Fibroblast of lung (primary cell): ENCODE results near the gene PRRC2A. TPM values are rescaled to one million over a fixed set of nuclear protein-coding genes. Genes with fewer than 3 reads are reported as not detected.

Experiments
- DNase-seq, 2 donors: peaks; one replicate each; pipeline versions ENCODE4 v3.0.0 to v3.0.0-alpha.2; 2010; ENCODE audit warnings: low read depth in 2 of 2
- H2AFZ ChIP-seq: 2 replicates; pipeline ENCODE4 v1.5.1; 2012; ENCODE audit warnings: low read length, control low read depth, inconsistent platforms
- H3K27ac ChIP-seq: 2 replicates; pipeline ENCODE4 v1.5.1; 2011; ENCODE audit warnings: low read length, control low read depth; ENCODE audit not compliant: insufficient read depth
- H3K27me3 ChIP-seq: 2 replicates; pipeline ENCODE4 v1.5.1; 2011; ENCODE audit warnings: mild to moderate bottlenecking, low read length; ENCODE audit not compliant: control insufficient read depth, insufficient read depth
- H3K36me3 ChIP-seq: 2 replicates; pipeline ENCODE4 v1.5.1; 2011; ENCODE audit warnings: low read length; ENCODE audit not compliant: control insufficient read depth, insufficient read depth
- H3K4me1 ChIP-seq: 2 replicates; pipeline ENCODE4 v1.5.1; 2011; ENCODE audit warnings: low read length; ENCODE audit not compliant: control insufficient read depth, insufficient read depth; ENCODE audit errors: extremely low read depth
- H3K4me2 ChIP-seq: 2 replicates; pipeline ENCODE4 v1.5.1; 2011; ENCODE audit warnings: low read length, control low read depth; ENCODE audit not compliant: insufficient read depth; ENCODE audit errors: extremely low read depth
- H3K4me3 ChIP-seq, 4 experiments: fragments of 200-600 bp in 1 of 4; sonication (generic) in 1 of 4; replicated peaks in 1 of 4; 2 replicates each; pipeline ENCODE4 v1.5.1; 2011 to 2016; ENCODE audit warnings: low read length in 4 of 4, low read depth in 3 of 4, mild to moderate bottlenecking in 3 of 4, control low read depth in 2 of 4, inconsistent platforms in 1 of 4, mixed read lengths in 1 of 4; ENCODE audit not compliant: insufficient read depth in 1 of 4; ENCODE audit errors: control extremely low read depth in 1 of 4
- H3K79me2 ChIP-seq: 2 replicates; pipeline ENCODE4 v1.5.1; 2012; ENCODE audit warnings: mild to moderate bottlenecking, low read length, inconsistent platforms; ENCODE audit not compliant: control insufficient read depth, insufficient read depth
- H3K9ac ChIP-seq: 2 replicates; pipeline ENCODE4 v1.5.1; 2011; ENCODE audit warnings: mild to moderate bottlenecking, low read length, control low read depth; ENCODE audit not compliant: insufficient read depth
- H3K9me3 ChIP-seq: 2 replicates; pipeline ENCODE4 v1.5.1; 2012; ENCODE audit warnings: low read depth, low read length; ENCODE audit not compliant: control insufficient read depth, insufficient read depth
- H4K20me1 ChIP-seq: 2 replicates; pipeline ENCODE4 v1.5.1; 2011; ENCODE audit warnings: low read length; ENCODE audit not compliant: control insufficient read depth, insufficient read depth; ENCODE audit errors: extremely low read depth
- CTCF ChIP-seq, 2 donors: IDR thresholded peaks in 1 of 2; conservative IDR thresholded peaks in 1 of 2; 1 replicate in 1 of 2; 2 replicates in 1 of 2; pipeline ENCODE4 v1.5.1; 2011 to 2012; ENCODE audit warnings: low read length in 2 of 2, control low read depth in 1 of 2, inconsistent platforms in 1 of 2, low read depth in 1 of 2, mild to moderate bottlenecking in 1 of 2
- EZH2 ChIP-seq: IDR thresholded peaks from 2 replicates; pipeline ENCODE4 v1.5.1; 2012; ENCODE audit warnings: low read length, control low read depth, mild to moderate bottlenecking; ENCODE audit errors: missing control alignments
- polyA plus RNA-seq, 2 donors: library from polyadenylated mRNA; depleted of rRNA in 1 of 2; stranded (reverse) in 1 of 2; unstranded in 1 of 2; fragments of >200 nt; gene quantifications; 2 replicates each; pipeline ENCODE4 v1.2.1, GENCODE V29; 2011 to 2012; ENCODE audit warnings: missing spikeins in 1 of 2
- total RNA-seq: library from RNA; depleted of rRNA; stranded (reverse); fragments of >200 nt; gene quantifications from 2 replicates; pipeline ENCODE4 v1.2.1, GENCODE V29; 2014

PRRC2A gene
- total and polyA plus RNA-seq, 2 donors (not counting 1 experiment from before 2014, with no cell fraction given): 26.9 to 46.6 TPM

- Histone ChIP-seq H3K9ac (no peak overlapping the region), H3K27me3 (no peaks in the 10 kb centered on the region), H4K20me1 (no peaks in the 10 kb centered on the region), H3K4me3 (no peak overlapping the region), H3K4me2 (no peak overlapping the region), H3K36me3 (peaks cover 34% of the 10 kb centered on the region), H2AFZ (no peak overlapping the region), H3K27ac (no peak overlapping the region), H3K4me1 (peaks cover 2% of the 10 kb centered on the region), H3K79me2 (peaks cover 60% of the 10 kb centered on the region), H3K9me3 (no peaks in the 10 kb centered on the region)
- no peak for DNase-seq
- no peak for TF ChIP-seq CTCF (conservative IDR thresholded peaks at IDR 0.05 in 1 of 2, IDR thresholded peaks at IDR 0.05 in 1 of 2; ENCODE audit: low read depth in 1 of 2, low read length in 2 of 2)
These were observed 3.6 kb downstream of the PRRC2A start for GRCh38 chr6:31624070-31624469.

- Histone ChIP-seq H3K4me2 (no peak overlapping the region), H3K4me1 (peaks cover 2% of the 10 kb centered on the region), H3K36me3 (peaks cover 58% of the 10 kb centered on the region), H3K4me3 (no peak overlapping the region), H2AFZ (no peak overlapping the region), H3K9ac (no peak overlapping the region), H3K27me3 (no peaks in the 10 kb centered on the region), H3K9me3 (no peaks in the 10 kb centered on the region), H3K79me2 (peaks cover 53% of the 10 kb centered on the region), H3K27ac (no peak overlapping the region), H4K20me1 (no peaks in the 10 kb centered on the region)
- no peak for TF ChIP-seq CTCF (conservative IDR thresholded peaks at IDR 0.05 in 1 of 2, IDR thresholded peaks at IDR 0.05 in 1 of 2; ENCODE audit: low read depth in 1 of 2, low read length in 2 of 2)
- no peak for TF ChIP-seq EZH2
- DNase-seq: no peak
These were observed 6.4 kb downstream of the PRRC2A start for GRCh38 chr6:31626952-31627351.

GRCh38 chr6:31627690-31628287, 7.3 kb downstream of the PRRC2A start:
- no peak for DNase-seq
- Histone ChIP-seq H3K27ac (no peak overlapping the region), H3K79me2 (peaks cover 47% of the 10 kb centered on the region), H3K4me3 (no peak overlapping the region), H3K9ac (no peak overlapping the region), H2AFZ (no peak overlapping the region), H3K36me3 (peaks cover 63% of the 10 kb centered on the region), H3K4me2 (no peak overlapping the region), H3K9me3 (no peaks in the 10 kb centered on the region), H3K4me1 (no peaks in the 10 kb centered on the region), H3K27me3 (no peaks in the 10 kb centered on the region), H4K20me1 (no peaks in the 10 kb centered on the region)
- no peak for TF ChIP-seq EZH2
- TF ChIP-seq CTCF (conservative IDR thresholded peaks at IDR 0.05 in 1 of 2, IDR thresholded peaks at IDR 0.05 in 1 of 2; ENCODE audit: low read depth in 1 of 2, low read length in 2 of 2): no peak
